ENCODE data around the gene MFRP.

DNA sequence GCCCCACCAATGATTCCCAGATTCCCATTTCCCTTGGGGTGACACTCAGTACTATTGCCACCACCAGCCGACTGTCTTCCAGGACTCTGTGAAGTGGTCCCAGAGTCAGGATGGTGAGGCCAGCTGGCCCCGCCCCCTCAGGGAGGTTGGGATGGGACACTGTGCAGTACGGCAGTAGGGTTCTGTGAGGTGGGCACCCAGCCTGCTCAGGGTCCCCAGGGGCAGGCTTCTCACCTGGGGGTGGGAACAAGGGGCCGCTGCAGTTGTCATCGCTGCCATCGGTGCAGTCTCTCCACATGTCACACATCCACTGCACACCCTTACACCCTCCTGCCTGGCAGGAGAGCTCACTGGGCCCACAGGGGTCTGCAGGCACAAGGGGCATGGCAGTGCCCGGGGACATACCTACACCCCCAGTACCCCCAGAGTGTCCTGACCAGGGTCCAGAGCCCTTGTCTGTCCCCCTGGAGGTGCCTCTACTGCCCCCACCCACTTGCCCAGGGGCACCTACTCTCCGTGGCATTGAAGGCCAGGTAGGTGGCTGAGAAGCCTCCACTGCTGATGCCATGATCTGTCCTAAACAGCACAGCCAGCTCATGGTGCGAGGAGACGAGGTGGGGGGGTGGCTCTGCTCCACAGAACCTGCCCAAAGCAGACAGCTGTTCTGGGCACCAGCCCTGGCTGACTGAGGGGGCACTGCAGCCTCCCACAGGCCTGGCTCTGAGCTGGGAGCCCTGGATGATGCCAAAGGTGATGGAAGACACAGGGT lies 4.0 kb downstream of the MFRP start:
- TF ChIP-seq, protein P1, sequence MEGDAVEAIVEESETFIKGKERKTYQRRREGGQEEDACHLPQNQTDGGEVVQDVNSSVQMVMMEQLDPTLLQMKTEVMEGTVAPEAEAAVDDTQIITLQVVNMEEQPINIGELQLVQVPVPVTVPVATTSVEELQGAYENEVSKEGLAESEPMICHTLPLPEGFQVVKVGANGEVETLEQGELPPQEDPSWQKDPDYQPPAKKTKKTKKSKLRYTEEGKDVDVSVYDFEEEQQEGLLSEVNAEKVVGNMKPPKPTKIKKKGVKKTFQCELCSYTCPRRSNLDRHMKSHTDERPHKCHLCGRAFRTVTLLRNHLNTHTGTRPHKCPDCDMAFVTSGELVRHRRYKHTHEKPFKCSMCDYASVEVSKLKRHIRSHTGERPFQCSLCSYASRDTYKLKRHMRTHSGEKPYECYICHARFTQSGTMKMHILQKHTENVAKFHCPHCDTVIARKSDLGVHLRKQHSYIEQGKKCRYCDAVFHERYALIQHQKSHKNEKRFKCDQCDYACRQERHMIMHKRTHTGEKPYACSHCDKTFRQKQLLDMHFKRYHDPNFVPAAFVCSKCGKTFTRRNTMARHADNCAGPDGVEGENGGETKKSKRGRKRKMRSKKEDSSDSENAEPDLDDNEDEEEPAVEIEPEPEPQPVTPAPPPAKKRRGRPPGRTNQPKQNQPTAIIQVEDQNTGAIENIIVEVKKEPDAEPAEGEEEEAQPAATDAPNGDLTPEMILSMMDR (conservative IDR thresholded peaks at IDR 0.05; ENCODE audit: low read depth, low read length) = no peak
- TF ChIP-seq EZH2 (IDR thresholded peaks at IDR 0.05; ENCODE audit: low read length, unreplicated experiment) = no peak
